ENCODE measurements around the gene MRC2. TPM values are rescaled to one million over a fixed set of nuclear protein-coding genes. Genes with fewer than 3 reads are reported as not detected.
A peak's percentile ranks its signal among the peaks of the same experiment; 100 is the strongest.

Gene MRC2
- total and polyA plus RNA-seq, 3 donors from 2014 or later: 32.9 to 60.9 (median 40.3) TPM

DNA sequence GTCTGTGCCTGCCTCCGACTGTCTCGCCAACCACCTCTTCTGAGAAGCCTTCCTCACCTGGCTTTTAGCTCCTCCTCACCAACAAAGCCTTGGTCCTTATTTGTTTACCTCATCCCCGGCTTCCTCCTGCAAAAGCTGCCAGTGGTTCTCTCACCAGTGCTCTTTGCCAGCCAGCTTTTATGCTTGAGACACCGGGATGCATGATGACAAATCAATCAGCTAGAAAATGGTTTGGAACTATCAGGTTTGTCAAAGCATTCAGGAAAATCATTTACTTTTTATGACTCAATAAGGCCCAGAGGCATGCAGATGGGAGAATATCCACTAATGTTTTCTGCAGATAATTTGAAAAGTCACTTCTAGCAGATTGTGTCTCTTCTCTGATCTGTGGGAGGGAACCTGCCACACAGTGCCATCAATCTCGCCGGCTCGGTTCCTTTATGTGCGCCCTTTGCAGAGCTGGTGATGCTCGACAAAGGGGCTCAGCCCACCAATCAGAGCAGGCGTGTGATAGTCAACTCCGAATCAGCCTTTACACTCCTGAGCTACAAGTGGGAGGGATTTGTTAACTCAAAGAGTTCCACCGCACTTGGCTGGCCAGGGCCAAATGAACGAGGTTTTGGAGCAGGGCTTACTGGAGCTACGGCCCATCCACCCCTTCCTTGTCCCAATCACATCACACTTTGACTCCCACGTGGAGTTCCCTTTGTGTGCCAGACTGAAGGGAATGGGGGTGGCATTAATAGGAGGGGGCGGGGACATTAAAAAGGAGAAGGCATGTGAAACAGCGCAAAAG is 85.8 kb downstream of the MRC2 start:
- Histone ChIP-seq H3K36me3 (ENCODE audit: low read depth, missing control alignments) (no peaks in the 10 kb centered on the region), H3K27ac (no peak overlapping the region), H3K4me3 (no peak overlapping the region), H3K9me3 (no peaks in the 10 kb centered on the region), H3K27me3 (no peaks in the 10 kb centered on the region), H3K4me1 (peaks cover 5% of the 10 kb centered on the region)
- intact Hi-C loops (cut with DNase I; ENCODE audit: low total_unique reads): no loop called here
- WGBS, 2 donors: 73 to 84% methylated on average over 17 of the region's 17 CpGs
- DNase-seq: peak; percentile 29
- TF ChIP-seq, protein P1, sequence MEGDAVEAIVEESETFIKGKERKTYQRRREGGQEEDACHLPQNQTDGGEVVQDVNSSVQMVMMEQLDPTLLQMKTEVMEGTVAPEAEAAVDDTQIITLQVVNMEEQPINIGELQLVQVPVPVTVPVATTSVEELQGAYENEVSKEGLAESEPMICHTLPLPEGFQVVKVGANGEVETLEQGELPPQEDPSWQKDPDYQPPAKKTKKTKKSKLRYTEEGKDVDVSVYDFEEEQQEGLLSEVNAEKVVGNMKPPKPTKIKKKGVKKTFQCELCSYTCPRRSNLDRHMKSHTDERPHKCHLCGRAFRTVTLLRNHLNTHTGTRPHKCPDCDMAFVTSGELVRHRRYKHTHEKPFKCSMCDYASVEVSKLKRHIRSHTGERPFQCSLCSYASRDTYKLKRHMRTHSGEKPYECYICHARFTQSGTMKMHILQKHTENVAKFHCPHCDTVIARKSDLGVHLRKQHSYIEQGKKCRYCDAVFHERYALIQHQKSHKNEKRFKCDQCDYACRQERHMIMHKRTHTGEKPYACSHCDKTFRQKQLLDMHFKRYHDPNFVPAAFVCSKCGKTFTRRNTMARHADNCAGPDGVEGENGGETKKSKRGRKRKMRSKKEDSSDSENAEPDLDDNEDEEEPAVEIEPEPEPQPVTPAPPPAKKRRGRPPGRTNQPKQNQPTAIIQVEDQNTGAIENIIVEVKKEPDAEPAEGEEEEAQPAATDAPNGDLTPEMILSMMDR (IDR thresholded peaks at IDR 0.05): no peak
- TF ChIP-seq POLR2A (IDR thresholded peaks at IDR 0.05): no peak

DNA sequence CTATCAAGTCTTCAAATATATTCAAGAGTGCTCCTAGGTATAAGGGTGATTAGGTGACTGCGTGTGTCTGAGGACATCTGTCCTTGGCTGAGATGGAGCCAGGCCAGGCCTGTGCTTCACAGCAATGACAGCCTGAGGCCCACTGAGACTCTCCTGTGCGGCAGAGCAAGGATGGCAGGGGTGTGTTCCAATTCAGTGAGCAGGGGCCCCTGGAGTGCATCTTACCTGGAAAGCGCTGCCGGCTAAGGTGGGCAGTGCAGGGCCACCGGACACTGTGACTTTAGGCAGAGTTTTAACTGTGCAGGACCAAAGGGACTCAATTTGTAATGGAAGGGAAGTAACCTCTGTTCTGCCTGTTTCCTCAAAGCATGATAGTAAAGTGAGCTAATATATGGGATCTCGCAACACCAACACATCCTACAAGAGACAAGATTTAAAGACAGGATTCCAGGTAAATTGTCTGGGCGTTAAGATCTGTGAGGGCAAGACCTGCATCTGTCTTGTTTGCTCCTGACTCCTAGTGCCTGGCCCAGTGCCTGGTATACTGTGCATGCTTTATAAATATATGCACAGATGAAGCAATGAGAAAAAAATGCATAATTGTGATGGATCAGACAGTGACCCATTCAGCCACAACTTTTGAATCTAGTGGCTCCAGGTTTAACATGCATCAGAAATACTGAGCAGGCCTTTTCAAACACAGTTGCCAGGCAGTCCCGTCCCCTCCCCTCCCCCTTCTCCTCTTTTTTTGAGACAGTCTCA is 86.7 kb downstream of the MRC2 start:
- intact Hi-C loops (cut with DNase I; ENCODE audit: low total_unique reads): no loop called here
- peak; percentile 13 for DNase-seq

DNA sequence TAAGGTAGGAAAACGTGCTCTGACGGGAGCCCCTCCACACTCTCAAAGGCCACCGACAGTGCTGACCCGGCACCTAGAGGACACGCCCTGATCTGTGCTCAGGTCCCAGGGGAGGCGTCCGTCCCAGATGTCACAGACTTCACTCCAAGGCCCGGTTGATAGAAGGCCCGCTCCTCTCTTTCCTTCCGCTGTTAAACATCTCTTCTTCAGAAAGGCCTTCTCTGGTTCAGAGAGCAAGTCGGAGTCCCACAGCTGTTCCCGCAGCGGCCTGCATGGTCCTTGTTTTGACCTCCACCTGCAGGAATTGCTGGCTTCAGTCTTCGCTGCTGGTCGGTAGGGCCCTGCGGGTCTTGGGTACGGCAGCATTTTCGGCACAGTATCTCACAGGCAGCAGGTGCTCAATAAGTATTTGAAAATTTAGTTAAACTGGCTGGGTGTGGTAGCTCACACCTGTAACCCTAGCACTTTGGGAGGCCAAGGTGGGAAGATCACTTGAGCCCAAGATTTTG is 88.5 kb downstream of the MRC2 start:
- intact Hi-C loops (cut with DNase I; ENCODE audit: low total_unique reads): no loop called here
- DNase-seq: no peak
- no peak overlapping the region for H3K27ac ChIP-seq
- no peaks in the 10 kb centered on the region for H3K36me3 ChIP-seq (ENCODE audit: low read depth, missing control alignments)
- H3K4me3 ChIP-seq: no peak overlapping the region
- H3K27me3 ChIP-seq: no peaks in the 10 kb centered on the region
- H3K9me3 ChIP-seq: no peaks in the 10 kb centered on the region
- H3K4me1 ChIP-seq: peaks cover 5% of the 10 kb centered on the region
- TF ChIP-seq, protein P1 (IDR thresholded peaks at IDR 0.05): no peak
- no peak for TF ChIP-seq POLR2A (IDR thresholded peaks at IDR 0.05)
- WGBS, 2 donors: 91 to 92% methylated on average over 13 to 18 of the region's 18 CpGs

More for the DNA sequence above, 86.7 kb downstream of the MRC2 start:
- Histone ChIP-seq H3K9me3 (no peaks in the 10 kb centered on the region), H3K36me3 (ENCODE audit: low read depth, missing control alignments) (no peaks in the 10 kb centered on the region), H3K4me3 (no peak overlapping the region), H3K27me3 (no peaks in the 10 kb centered on the region), H3K27ac (no peak overlapping the region), H3K4me1 (peaks cover 5% of the 10 kb centered on the region)
- no peak for TF ChIP-seq POLR2A (IDR thresholded peaks at IDR 0.05)
- WGBS, 2 donors: 86 to 89% methylated on average over 6 to 8 of the region's 8 CpGs

DNA sequence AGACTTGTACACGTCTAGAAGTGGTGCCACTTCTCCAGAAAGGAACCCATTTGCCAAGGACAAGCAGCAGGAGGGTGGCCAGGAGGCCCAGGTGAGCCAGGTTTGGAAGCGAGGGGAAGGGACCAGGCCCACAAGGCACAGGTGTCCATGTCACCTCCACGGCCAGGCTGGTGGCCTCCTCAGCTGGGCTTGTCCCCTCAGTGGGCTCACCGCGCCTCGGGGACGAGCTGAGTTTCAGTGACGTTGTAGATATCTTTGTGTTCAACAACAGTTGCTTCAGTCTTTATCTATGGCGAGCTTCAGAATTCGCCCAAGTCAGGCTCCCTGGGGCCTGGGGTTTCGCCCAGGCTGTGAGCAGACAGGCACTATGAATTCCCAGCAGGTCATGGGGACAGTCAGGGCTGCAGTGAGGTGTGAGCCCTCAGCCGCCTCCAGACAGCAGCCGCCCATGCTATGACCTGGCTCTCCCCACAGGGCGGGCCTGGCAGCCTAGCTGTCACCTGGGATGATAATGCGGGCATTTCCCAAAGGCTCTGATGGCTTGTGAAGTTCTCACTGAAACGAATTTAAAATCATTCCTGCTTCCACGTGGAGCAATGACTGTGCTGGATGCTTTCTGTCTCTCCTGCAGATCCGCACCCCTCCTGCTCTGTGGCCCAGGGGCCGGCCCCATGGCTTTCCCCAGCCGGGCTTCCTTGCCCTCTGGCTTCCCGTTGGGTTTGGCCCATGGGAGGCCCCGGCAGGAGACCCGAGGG is 89.5 kb downstream of the MRC2 start:
- TF ChIP-seq, protein P1 (IDR thresholded peaks at IDR 0.05): no peak
- no peak for TF ChIP-seq POLR2A (IDR thresholded peaks at IDR 0.05)
- Histone ChIP-seq H3K4me3 (no peak overlapping the region), H3K9me3 (no peaks in the 10 kb centered on the region), H3K27me3 (no peaks in the 10 kb centered on the region), H3K36me3 (ENCODE audit: low read depth, missing control alignments) (no peaks in the 10 kb centered on the region), H3K27ac (no peak overlapping the region), H3K4me1 (peaks cover 2% of the 10 kb centered on the region)
- no peak for DNase-seq
- intact Hi-C loops (cut with DNase I; ENCODE audit: low total_unique reads): no loop called here
- 96 to 99% methylated on average over 6 to 23 of the region's 23 CpGs for WGBS, 2 donors

DNA sequence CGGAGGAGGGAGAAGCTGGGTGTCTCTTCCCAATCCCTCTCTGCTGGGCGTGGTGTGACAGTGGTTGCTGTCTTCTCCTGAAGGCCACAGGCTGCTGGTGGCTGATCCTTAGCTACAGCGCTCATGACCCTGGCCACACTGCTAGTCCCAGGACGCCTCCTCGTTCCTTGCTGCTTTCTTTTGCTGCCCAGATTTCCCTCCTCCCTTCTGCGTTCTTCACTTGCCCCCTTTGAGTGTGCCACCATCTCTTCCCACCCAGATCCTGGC is 90.1 kb downstream of the MRC2 start:
- Histone ChIP-seq H3K4me3 (no peak overlapping the region), H3K27ac (no peak overlapping the region), H3K9me3 (no peaks in the 10 kb centered on the region), H3K36me3 (ENCODE audit: low read depth, missing control alignments) (no peaks in the 10 kb centered on the region), H3K27me3 (no peaks in the 10 kb centered on the region), H3K4me1 (no peaks in the 10 kb centered on the region)
- no peak for TF ChIP-seq POLR2A (IDR thresholded peaks at IDR 0.05)
- TF ChIP-seq, protein P1 (IDR thresholded peaks at IDR 0.05): no peak
- intact Hi-C loops (cut with DNase I; ENCODE audit: low total_unique reads): no loop called here
- DNase-seq: no peak
- WGBS, 2 donors: 87 to 95% methylated on average over 5 to 6 of the region's 6 CpGs
